SK-MEL-5 (cell line): ENCODE measurements around the gene GUCY2D. TPM values are rescaled to one million over a fixed set of nuclear protein-coding genes. Genes with fewer than 3 reads are reported as not detected.

ENCODE experiments used
- DNase-seq: peaks from one replicate; pipeline ENCODE4 v3.0.0-alpha.2; 2016; ENCODE audit warnings: low read depth, low spot score
- in situ Hi-C: cut with HindIII; loops from 2 replicates; pipeline ENCODE4 v1.10.0; 2016; ENCODE audit warnings: low sequenced_read_pairs, high pct_unique_total_duplicates, low pct_unique_long_range_greater_than_20kb
- total RNA-seq: library from RNA; depleted of rRNA; stranded (reverse); fragments of >200 nt; shearing (Covaris generic); gene quantifications from 2 replicates; pipeline ENCODE4 v1.2.3, GENCODE V29; 2014

Gene GUCY2D
- total RNA-seq, 1 experiment from 2014 or later: not detected

DNA sequence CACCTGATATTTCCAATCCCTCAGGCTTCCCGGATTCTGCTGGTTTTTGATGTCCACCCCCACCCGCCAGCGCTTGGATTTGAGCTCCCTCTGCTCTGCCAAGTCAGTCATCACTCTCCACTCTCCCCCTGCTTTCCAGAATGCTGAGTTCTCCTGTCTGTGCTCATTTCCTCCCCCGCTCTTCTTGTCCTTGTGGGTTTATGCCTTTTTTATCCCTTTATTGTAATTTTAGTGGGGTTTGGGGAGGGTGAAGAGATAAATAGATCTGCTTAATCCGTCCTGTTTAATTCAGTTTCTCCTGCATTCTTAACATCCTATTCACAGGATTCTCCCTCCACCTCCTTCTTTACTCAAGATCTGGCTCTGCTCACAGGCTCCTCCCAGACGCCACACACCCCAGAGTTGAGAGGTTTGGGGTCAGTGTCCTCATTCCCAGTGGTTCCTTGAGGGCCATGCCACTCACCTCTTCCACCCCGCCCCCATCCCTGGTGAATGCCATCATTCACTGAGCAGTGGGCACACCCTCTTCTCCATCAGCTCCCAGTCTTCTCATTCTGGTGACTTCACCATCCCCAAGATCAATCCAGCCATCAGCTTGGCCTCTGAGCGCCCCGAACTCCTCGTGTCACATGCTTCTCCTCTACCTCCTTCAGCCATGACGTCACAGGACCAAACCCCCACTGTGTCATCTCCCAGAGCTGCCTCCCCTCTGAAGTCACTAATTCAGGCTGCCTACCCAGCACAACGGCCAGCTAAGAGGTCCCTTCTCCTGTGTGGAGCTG lies 15.1 kb upstream of the GUCY2D start:
- in situ Hi-C loops: no loop called here
- DNase-seq: no peak

DNA sequence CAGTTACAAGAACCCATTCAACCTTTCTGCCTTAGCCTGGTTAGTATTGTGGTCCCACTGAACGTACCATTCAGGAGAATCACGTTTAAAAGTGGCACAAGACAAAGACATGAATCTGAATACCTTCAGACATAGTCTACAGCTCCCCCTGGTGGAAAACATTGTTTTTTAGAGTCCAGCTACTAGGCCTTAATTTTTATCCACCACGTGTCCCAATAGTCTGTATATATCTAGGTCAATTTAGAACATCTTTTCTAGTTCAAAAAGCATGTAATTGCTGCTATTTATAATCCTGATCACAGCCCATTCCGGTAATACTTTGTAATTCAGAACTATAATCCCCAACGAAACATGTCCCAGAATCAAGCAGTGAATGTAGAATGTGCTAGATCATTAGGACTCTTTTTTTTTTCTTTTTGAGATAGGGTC lies 13.7 kb upstream of the GUCY2D start:
- in situ Hi-C loops: no loop called here
- peak; percentile 92 for DNase-seq

DNA sequence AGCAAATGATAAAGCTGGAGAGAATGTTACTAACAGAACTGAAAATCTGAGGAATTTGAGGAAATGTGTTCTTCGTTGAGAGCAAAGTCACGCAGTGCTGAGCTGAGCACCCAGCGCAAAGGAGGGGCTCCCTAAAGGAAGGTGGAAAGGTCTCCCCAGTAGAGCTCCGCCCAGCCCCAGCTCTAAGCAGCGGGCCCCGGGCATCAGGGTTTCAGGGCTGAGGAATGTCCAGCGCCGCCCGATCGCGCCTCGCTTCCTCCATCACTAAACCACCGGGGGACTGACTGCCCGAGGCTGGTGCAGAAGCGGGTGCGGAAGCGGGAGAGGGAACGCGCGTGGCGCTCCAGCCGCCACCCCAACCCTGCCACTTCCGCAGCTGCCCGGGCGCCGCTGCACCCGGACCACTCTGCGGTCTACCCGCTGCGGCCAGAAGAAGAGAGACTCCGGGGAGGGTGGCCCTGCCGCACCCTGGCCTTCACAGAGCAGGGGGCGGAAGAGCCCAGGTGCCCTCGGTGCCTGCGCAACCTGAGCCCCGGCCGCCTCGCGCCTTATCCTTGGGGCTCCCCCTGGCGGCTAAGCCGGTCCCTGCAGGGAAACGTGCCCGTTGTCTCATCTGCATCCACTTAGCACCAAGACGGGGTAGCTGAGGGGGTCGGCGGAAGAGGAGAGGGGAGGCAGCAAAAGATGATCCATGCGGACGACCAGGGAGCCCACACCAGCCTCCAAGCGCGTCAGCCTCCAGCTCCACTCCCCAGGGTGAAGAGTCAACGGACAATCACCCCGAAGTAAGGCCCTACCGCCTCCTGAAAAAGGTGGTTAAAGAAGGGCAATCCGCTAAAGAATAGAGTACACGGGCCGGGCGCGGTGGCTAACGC lies 12.4 kb upstream of the GUCY2D start:
- in situ Hi-C loops: no loop called here
- DNase-seq: peak; percentile 78

DNA sequence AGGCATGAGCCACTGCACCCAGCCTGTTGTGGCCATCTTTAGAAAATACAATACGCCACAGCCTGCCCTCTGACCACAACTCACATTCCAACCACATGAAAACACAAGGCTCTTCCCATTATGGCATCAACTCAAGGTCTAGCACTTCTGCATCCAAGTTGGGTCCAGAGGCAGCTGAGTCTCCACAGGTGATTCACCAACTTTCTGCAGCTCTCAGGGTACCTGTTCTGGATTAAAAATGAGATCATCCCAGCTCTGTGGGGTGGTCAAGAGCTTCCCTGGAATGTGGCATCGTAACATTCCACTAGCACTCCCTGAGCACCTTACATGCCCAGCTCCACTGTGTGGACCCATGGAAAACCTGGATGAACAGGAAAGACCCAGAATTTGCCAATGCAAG lies 9.9 kb upstream of the GUCY2D start:
- DNase-seq: no peak
- in situ Hi-C loops: no loop called here

DNA sequence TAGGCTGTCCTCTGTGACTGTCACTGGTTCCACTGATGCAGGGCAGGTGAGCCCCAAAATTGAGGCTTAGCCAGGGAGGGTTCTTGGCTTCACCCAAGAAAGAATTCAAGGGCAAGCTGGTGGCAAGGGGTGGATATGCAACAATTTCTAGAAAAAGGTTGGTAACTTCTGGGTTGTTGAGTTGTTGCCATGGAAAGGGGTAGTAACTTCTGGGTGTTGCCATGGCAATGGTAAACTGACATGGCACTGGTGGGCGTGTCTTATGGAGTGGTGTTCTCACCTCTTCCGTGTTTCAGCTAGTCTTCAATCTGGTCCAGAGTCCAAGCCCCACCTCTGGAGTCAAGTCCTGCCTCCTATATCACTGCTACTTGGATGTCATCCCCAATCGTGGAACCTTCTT lies 9.5 kb upstream of the GUCY2D start:
- in situ Hi-C loops: no loop called here
- peak; percentile 47 for DNase-seq

DNA sequence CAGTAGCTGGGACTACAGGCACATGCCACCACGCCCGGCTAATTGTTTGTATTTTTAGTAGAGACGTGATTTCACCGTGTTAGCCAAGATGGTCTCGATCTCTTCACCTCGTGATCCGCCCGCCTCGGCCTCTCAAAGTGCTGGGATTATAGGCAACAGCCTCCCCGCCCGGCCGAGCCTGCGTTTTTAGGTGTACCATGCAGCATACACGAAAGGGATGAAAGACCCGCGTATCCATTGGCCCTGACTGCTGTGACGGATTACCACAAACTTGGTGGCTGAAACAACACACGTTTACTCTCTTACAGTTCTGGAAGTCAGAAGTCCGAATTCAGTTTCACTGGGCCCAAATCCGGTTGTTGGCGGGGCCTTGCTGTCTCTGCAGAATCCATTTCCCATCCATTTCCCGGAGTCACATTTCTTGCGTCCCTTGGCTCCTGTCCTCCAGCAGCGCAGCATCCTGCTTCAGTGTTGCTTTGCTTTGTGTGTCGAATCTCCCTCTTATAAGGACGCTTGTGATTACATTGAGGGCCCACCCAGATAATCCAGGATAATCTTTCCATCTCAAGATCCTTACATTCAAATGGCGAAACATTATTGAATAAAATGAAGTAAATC lies 8.3 kb upstream of the GUCY2D start:
- no peak for DNase-seq
- in situ Hi-C loops: no loop called here

DNA sequence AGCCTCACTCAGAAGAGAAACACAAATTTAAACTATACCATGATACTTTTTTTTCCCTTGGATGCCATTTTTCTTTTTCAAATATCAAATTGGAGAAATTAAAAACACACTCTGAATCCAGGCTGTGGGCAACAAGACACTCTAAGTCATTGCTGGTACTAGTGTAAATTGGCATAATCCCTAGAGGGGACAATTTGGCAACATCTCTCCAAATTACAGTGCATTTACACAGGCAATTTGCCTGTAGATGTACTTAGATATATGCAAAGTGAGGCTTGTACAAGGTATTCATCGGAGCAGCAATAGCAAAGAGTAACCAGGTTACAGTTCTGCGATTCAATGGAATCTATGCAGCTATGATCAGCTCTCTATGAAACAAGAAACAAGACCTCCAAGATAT lies 6.7 kb upstream of the GUCY2D start:
- no peak for DNase-seq
- in situ Hi-C loops: no loop called here

DNA sequence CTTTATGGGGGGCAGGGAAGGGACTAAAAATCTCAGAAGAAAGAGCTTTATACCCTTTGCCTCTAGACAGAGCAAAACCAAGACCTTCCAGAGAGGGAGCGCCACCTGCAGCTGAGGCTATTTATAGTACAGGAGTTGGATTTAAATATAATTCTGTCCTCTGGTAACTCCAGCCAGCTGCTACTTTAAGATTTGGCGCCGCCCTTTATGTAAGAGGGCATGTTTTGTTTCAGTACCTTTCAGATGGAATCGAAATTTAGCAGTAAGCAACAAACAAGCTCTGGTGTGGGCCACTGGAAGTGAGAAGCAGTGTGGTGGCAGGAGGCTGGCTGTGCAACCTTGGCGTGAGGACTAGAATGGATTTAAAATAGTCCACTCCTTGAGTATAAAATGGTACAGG lies 5.2 kb upstream of the GUCY2D start:
- DNase-seq: peak; percentile 63
- in situ Hi-C loops: no loop called here

DNA sequence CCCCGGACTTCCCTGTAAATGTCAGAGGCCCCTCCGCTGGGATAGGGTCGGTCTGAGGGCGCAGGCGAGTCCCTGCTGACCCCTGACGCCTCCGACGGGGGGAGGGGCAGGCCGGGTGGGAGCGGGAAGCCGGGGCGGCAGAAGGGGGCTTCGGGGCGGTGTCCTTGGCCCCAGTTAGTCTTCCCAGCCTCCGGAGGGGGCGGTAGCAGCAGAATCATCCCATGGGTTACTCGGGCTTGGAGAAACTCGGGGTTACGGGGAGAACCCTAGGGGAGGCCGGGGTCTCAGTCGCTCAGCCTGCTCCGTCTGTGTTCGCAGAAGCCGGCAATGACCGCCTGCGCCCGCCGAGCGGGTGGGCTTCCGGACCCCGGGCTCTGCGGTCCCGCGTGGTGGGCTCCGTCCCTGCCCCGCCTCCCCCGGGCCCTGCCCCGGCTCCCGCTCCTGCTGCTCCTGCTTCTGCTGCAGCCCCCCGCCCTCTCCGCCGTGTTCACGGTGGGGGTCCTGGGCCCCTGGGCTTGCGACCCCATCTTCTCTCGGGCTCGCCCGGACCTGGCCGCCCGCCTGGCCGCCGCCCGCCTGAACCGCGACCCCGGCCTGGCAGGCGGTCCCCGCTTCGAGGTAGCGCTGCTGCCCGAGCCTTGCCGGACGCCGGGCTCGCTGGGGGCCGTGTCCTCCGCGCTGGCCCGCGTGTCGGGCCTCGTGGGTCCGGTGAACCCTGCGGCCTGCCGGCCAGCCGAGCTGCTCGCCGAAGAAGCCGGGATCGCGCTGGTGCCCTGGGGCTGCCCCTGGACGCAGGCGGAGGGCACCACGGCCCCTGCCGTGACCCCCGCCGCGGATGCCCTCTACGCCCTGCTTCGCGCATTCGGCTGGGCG lies 542 bp downstream of the GUCY2D start:
- no peak for DNase-seq
- in situ Hi-C loops: no loop called here

DNA sequence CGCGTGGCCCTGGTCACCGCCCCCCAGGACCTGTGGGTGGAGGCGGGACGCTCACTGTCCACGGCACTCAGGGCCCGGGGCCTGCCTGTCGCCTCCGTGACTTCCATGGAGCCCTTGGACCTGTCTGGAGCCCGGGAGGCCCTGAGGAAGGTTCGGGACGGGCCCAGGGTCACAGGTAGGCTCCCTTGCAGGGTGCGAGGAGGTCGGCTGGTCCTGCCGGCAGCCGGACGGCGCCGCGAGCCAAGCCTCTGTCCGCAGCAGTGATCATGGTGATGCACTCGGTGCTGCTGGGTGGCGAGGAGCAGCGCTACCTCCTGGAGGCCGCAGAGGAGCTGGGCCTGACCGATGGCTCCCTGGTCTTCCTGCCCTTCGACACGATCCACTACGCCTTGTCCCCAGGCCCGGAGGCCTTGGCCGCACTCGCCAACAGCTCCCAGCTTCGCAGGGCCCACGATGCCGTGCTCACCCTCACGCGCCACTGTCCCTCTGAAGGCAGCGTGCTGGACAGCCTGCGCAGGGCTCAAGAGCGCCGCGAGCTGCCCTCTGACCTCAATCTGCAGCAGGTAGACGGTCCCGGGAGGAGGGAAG lies 1.3 kb downstream of the GUCY2D start:
- DNase-seq: no peak
- in situ Hi-C loops: no loop called here

DNA sequence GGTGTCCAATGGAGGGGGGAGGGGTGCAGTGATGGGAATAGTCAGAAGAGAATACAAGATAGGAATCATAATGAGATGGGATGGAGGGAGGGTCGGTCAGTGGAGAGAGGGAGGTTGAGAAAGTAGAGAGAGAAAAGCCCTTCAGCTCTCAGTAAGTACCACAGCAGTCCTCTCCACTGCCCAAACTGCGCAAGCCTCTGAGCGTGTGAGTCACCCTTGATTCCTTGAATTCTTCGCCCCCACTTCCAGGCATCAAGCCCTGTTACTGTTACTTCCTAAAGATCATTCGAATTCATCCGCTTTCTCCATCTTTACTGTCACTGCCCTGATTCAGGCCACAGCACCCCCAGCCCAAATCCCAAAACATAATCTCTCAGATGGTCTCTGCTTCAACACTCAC lies 2.5 kb downstream of the GUCY2D start:
- in situ Hi-C loops: no loop called here
- DNase-seq: no peak

DNA sequence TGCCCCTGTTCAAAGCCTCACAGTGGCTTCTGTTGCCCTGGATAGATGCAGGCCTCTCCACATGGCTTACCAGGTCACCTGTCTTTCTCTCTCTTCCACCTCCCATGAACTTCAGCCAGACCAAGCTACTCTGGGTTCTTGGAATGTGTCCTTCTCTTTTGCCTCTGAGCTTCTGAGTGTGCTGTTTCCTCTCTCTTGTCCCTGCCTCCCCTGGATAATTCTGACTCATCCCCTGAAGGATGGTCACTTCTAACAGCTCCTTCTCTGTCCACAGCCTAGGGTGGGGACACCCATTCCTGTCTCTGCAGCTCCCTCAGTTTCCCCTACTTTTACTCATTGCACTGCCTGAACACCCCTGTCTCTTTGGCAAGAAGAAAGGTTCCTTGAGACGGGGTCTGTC lies 2.9 kb downstream of the GUCY2D start:
- no peak for DNase-seq
- in situ Hi-C loops: no loop called here

DNA sequence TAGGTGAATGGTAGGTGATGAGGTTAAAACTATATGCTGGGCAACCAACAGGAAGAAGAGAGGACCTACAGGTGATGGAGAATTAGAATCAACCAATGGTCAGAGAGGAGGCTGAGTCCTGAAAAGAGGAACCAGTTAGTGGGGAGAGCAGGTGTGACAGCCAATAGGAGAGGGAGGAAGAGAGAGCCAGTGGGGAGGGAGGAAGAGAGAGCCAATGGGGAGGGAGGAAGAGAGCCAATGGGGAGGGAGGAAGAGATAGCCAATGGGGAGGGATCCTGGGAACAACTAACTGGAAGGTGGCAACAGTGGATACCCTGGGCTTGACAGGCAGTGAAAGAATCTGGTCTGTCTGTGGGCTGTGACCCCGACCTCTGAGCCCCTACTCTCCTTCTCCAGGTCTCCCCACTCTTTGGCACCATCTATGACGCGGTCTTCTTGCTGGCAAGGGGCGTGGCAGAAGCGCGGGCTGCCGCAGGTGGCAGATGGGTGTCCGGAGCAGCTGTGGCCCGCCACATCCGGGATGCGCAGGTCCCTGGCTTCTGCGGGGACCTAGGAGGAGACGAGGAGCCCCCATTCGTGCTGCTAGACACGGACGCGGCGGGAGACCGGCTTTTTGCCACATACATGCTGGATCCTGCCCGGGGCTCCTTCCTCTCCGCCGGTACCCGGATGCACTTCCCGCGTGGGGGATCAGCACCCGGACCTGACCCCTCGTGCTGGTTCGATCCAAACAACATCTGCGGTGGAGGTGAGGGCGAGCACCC lies 3.7 kb downstream of the GUCY2D start:
- in situ Hi-C loops: no loop called here
- peak; percentile 36 for DNase-seq

DNA sequence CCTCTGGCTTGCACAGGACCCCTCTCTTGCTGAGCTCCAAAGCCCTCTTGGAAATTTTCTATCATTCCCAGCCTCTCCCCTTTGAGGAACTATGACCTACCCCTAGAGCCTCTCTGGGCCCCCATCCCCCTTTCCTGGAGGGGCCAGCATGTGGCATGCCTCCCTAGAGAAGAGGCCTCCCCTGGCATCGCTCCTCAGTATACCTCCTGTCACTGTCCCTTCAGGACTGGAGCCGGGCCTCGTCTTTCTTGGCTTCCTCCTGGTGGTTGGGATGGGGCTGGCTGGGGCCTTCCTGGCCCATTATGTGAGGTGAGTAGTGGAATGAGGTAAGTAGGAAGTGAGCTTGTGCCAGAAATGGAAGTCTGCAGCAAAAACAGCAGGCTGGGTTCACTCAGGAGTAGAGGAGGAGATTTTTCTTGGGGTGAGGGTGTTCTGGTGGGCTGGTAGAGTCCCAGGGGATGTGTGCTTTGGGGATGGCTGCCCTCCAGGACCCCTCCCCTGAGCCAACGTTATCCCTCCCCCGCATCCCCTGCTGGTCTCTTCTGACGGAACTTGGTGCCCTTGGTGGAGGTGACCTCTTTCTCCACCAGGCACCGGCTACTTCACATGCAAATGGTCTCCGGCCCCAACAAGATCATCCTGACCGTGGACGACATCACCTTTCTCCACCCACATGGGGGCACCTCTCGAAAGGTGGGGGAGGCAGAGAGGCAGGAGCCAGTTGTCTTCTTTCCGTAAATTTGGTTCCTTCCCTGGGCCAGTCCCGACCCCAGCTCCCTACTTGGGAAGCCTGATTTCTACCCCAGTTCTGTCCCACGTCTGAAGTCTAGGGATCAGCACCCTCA lies 4.6 kb downstream of the GUCY2D start:
- in situ Hi-C loops: no loop called here
- DNase-seq: no peak

DNA sequence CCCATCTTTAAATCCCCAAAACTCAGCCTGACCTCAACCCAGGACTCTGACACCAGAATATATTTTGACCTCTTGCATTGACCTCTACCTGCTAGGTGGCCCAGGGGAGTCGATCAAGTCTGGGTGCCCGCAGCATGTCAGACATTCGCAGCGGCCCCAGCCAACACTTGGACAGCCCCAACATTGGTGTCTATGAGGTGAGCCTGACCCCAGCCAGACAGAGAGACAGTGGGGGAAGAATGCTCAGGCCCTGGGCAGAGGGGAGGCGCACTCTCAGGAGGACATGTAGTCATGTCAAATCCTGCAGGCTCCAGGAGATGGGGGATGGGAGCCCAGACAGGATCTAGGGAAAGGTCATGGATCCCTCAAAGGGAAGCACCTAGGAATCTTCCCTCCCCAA lies 5.4 kb downstream of the GUCY2D start:
- in situ Hi-C loops: no loop called here
- no peak for DNase-seq

DNA sequence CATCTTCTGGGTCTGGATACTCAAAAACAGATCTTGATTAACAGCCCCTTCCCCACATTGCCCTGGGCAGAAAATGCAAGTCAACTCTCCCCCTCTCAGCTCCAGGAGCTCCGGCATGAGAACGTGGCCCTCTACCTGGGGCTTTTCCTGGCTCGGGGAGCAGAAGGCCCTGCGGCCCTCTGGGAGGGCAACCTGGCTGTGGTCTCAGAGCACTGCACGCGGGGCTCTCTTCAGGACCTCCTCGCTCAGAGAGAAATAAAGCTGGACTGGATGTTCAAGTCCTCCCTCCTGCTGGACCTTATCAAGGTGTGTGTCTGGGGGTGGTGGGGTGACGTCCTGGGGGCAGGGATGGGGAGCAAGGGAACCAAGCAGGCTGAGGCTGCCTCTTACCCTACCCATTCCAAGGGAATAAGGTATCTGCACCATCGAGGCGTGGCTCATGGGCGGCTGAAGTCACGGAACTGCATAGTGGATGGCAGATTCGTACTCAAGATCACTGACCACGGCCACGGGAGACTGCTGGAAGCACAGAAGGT lies 9.7 kb downstream of the GUCY2D start:
- DNase-seq: no peak
- in situ Hi-C loops: no loop called here
